Endothelial cell of umbilical vein (primary cell): ENCODE measurements around the gene ZCWPW1. TPM values are rescaled to one million over a fixed set of nuclear protein-coding genes. Genes with fewer than 3 reads are reported as not detected.

Experiments
- BruUV-seq: library from RNA; stranded (reverse); fragments of 400-500 nt; replicated peaks from 2 replicates; lab custom pipeline; 2021; lab: Mats Ljungman, UMichigan
- CTCF ChIA-PET: fragments of 300-600, 350-600 bp; sonication (Branson Sonifier 250); formaldehyde crosslinking; loops from one replicate; lab custom pipeline; 2021; ENCODE audit warnings: antibody characterized with exemption, inconsistent platforms; lab: Charles Lee
- POLR2A ChIA-PET: fragments of 300-600, 350-600 bp; sonication (Branson Sonifier 250); formaldehyde crosslinking; loops from one replicate; lab custom pipeline; 2021; ENCODE audit warnings: antibody characterized with exemption, inconsistent platforms; lab: Charles Lee
- DNase-seq: peaks from one replicate; pipeline ENCODE4 v3.0.0-alpha.2; 2011; ENCODE audit warnings: low read depth, low spot score
- FAIRE-seq: peaks from 2 replicates; lab custom pipeline; 2011; peaks lifted over from hg19 to GRCh38; lab: Jason Lieb, UNC
- H2AFZ ChIP-seq: 2 replicates; pipeline ENCODE4 v1.6.0; 2012; ENCODE audit warnings: low read depth, low read length, control low read depth, inconsistent platforms
- H3K27ac ChIP-seq: 2 replicates; pipeline ENCODE4 v1.5.1; 2011; ENCODE audit warnings: low read depth, mild to moderate bottlenecking, control low read depth, low read length, moderate library complexity; ENCODE audit not compliant: insufficient read depth
- H3K27me3 ChIP-seq, 2 experiments: 2 replicates each; pipeline versions ENCODE4 v1.6.0 to v1.6.1; 2011; ENCODE audit warnings: low read length in 2 of 2, mixed read lengths in 1 of 2; ENCODE audit not compliant: control insufficient read depth in 2 of 2, insufficient read depth in 2 of 2
- H3K36me3 ChIP-seq, 2 experiments: 2 replicates in 1 of 2; 3 replicates in 1 of 2; pipeline ENCODE4 v1.5.1; 2011; ENCODE audit warnings: low read length in 2 of 2, mild to moderate bottlenecking in 1 of 2, moderate library complexity in 1 of 2; ENCODE audit not compliant: control insufficient read depth in 2 of 2, insufficient read depth in 2 of 2; ENCODE audit errors: extremely low read depth in 1 of 2
- H3K4me1 ChIP-seq: 3 replicates; pipeline ENCODE4 v1.5.1; 2011; ENCODE audit warnings: mild to moderate bottlenecking, low read length; ENCODE audit not compliant: control insufficient read depth, insufficient read depth; ENCODE audit errors: extremely low read depth
- H3K4me2 ChIP-seq: 2 replicates; pipeline ENCODE4 v1.6.1; 2011; ENCODE audit warnings: low read length, control low read depth, mixed read lengths; ENCODE audit not compliant: insufficient read depth
- H3K4me3 ChIP-seq, 3 experiments: fragments of 200-600 bp in 1 of 3; sonication (generic), shearing (Covaris generic) in 1 of 3; replicated peaks in 1 of 3; 2 replicates each; pipeline ENCODE4 v1.5.1; 2011 to 2016; ENCODE audit warnings: control low read depth in 3 of 3, low read length in 3 of 3, mild to moderate bottlenecking in 2 of 3, inconsistent platforms in 1 of 3, low read depth in 1 of 3, moderate library complexity in 1 of 3; ENCODE audit not compliant: insufficient read depth in 1 of 3
- H3K79me2 ChIP-seq: 2 replicates; pipeline ENCODE4 v1.6.0; 2012; ENCODE audit warnings: low read length, inconsistent platforms; ENCODE audit not compliant: control insufficient read depth, insufficient read depth
- H3K9ac ChIP-seq: replicated peaks from 2 replicates; pipeline ENCODE3; 2011; ENCODE audit warnings: low read length, control low read depth; ENCODE audit not compliant: insufficient read depth; ENCODE audit errors: extremely low read depth
- H3K9me1 ChIP-seq: replicated peaks from 3 replicates; pipeline ENCODE4 v1.6.0; 2011; ENCODE audit warnings: mild to moderate bottlenecking, low read length; ENCODE audit not compliant: control insufficient read depth, insufficient read depth; ENCODE audit errors: extremely low read depth
- H3K9me3 ChIP-seq: replicated peaks from 2 replicates; pipeline ENCODE4 v1.5.1; 2012; ENCODE audit warnings: low read length, inconsistent platforms; ENCODE audit not compliant: control insufficient read depth, insufficient read depth
- H4K20me1 ChIP-seq: replicated peaks from 2 replicates; pipeline ENCODE3; 2011; ENCODE audit warnings: mild to moderate bottlenecking, low read length; ENCODE audit not compliant: control insufficient read depth, insufficient read depth; ENCODE audit errors: extremely low read depth
- EZH2 ChIP-seq: IDR thresholded peaks from 2 replicates; pipeline ENCODE4 v1.6.1; 2012; ENCODE audit warnings: borderline replicate concordance, low read depth, mild to moderate bottlenecking, moderate library complexity, low read length, inconsistent platforms; ENCODE audit not compliant: severe bottlenecking
- FOS ChIP-seq: IDR thresholded peaks from 2 replicates; pipeline ENCODE4 v1.6.1; 2011; ENCODE audit warnings: mild to moderate bottlenecking, low read length, moderate library complexity, borderline replicate concordance; ENCODE audit not compliant: insufficient read depth
- GATA2 ChIP-seq: IDR thresholded peaks from 2 replicates; pipeline ENCODE4 v1.7.0; 2011; ENCODE audit warnings: low read depth, mild to moderate bottlenecking, moderate library complexity, mixed read lengths, low read length; ENCODE audit not compliant: insufficient read length, insufficient read depth
- POLR2A ChIP-seq: IDR thresholded peaks from 2 replicates; pipeline ENCODE4 v1.6.1; 2012; ENCODE audit warnings: low read depth, mild to moderate bottlenecking, control low read depth, low read length
- POLR2AphosphoS5 ChIP-seq: IDR thresholded peaks from 2 replicates; pipeline ENCODE4 v1.6.1; 2012; ENCODE audit warnings: low read depth, mild to moderate bottlenecking, control low read depth, low read length, moderate library complexity; ENCODE audit not compliant: insufficient read depth
- dilution Hi-C: fragments of 300-500 bp; cut with MboI; formaldehyde crosslinking; loops from one replicate; pipeline ENCODE4 v1.15.0; 2019; ENCODE audit warnings: low sequenced_read_pairs; ENCODE audit not compliant: extremely low pct_ligation_motif_present
- intact Hi-C: fragments of 100-400 bp; cut with micrococcal nuclease; formaldehyde crosslinking; loops from one replicate; pipeline ENCODE4 v1.10.0; 2022
- polyA plus RNA-seq, 4 experiments: library from polyadenylated mRNA; depleted of rRNA in 3 of 4; stranded (reverse) in 3 of 4; unstranded in 1 of 4; fragments of >200 nt; gene quantifications; 2 replicates each; pipeline versions ENCODE4 v1.2.1 to v1.2.3, GENCODE V29; 2011 to 2012; ENCODE audit warnings: missing spikeins in 1 of 4
- total RNA-seq: library from RNA; stranded (reverse); gene quantifications from 2 replicates; pipeline ENCODE4 v1.2.3, GENCODE V29; 2021
- TF ChIP-seq, protein P1 (sequence below), 2 donors: IDR thresholded peaks; 1 replicate in 1 of 2; 2 replicates in 1 of 2; pipeline ENCODE4 v1.5.1; 2011; ENCODE audit warnings: low read length in 2 of 2, mild to moderate bottlenecking in 2 of 2, moderate library complexity in 2 of 2, control low read depth in 1 of 2, inconsistent platforms in 1 of 2, low read depth in 1 of 2; ENCODE audit not compliant: insufficient read depth in 1 of 2; ENCODE audit errors: extremely low read depth in 1 of 2
- TF ChIP-seq, protein P2 (sequence below): IDR thresholded peaks from 2 replicates; pipeline ENCODE4 v1.6.1; 2011; ENCODE audit not compliant: insufficient read depth, insufficient read length

Gene ZCWPW1
- total and polyA plus RNA-seq, 2 donors (not counting 3 experiments of a cell fraction or from before 2014, with no cell fraction given) = 0.31 to 0.32 TPM

DNA sequence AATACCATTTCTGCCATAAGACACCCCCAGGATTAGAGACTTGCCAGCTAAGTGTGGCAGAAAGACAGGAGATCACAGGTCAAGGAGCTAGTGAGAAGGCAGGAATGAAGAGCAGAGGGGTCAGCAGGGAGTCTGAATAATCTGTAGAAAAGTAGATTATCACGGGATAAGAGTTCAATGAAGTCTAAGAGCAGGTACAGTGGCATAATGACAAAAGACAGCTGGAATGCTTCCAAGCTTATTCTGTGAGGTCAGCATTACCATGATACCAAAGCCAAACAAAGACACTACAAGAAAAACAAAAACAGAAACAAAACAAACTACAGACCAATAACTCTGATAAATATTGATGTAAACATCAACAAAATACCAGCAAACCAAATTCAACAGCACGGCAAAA lies 34.4 kb downstream of the ZCWPW1 start:
- DNase-seq (no peak), FAIRE-seq (no peak)
- no peak overlapping the region for H2AFZ ChIP-seq
- dilution Hi-C loops = no loop called here
- H3K27me3 ChIP-seq = peaks cover 5 to 20% of the 10 kb centered on the region in 2 experiments
- POLR2A ChIA-PET = no interaction called here
- no peak overlapping the region for H3K4me2 ChIP-seq
- intact Hi-C loops = no loop called here
- no peaks in the 10 kb centered on the region for H3K9me3 ChIP-seq
- CTCF ChIA-PET = interaction anchor here (1.0 to 1.6 kb wide), 2 partner anchors 13 to 31 kb away, joined by 3 read pairs; no protein-coding TSS in a partner anchor
- no peak overlapping the region for H3K27ac ChIP-seq
- no peaks in the 10 kb centered on the region for H3K9me1 ChIP-seq
- no peaks in the 10 kb centered on the region for H4K20me1 ChIP-seq
- no peak overlapping the region for H3K9ac ChIP-seq
- no peak overlapping the region for H3K4me3 ChIP-seq
- no peaks in the 10 kb centered on the region for H3K4me1 ChIP-seq
- no peaks in the 10 kb centered on the region for H3K79me2 ChIP-seq
- TF ChIP-seq GATA2 (no peak), POLR2AphosphoS5 (no peak), FOS (no peak), EZH2 (no peak), POLR2A (no peak)
- TF ChIP-seq, protein P1, sequence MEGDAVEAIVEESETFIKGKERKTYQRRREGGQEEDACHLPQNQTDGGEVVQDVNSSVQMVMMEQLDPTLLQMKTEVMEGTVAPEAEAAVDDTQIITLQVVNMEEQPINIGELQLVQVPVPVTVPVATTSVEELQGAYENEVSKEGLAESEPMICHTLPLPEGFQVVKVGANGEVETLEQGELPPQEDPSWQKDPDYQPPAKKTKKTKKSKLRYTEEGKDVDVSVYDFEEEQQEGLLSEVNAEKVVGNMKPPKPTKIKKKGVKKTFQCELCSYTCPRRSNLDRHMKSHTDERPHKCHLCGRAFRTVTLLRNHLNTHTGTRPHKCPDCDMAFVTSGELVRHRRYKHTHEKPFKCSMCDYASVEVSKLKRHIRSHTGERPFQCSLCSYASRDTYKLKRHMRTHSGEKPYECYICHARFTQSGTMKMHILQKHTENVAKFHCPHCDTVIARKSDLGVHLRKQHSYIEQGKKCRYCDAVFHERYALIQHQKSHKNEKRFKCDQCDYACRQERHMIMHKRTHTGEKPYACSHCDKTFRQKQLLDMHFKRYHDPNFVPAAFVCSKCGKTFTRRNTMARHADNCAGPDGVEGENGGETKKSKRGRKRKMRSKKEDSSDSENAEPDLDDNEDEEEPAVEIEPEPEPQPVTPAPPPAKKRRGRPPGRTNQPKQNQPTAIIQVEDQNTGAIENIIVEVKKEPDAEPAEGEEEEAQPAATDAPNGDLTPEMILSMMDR (IDR thresholded peaks at IDR 0.05; ENCODE audit: extremely low read depth in 1 of 2, insufficient read depth in 1 of 2, low read depth in 1 of 2, low read length in 2 of 2) = no peak
- TF ChIP-seq, protein P2, sequence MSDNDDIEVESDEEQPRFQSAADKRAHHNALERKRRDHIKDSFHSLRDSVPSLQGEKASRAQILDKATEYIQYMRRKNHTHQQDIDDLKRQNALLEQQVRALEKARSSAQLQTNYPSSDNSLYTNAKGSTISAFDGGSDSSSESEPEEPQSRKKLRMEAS = no peak
- BruUV-seq = no TSS peak
- H3K36me3 ChIP-seq = no peaks in the 10 kb centered on the region
